ENCODE data around the gene ITPA. TPM values are rescaled to one million over a fixed set of nuclear protein-coding genes. Genes with fewer than 3 reads are reported as not detected.

Gene ITPA
- total and polyA plus RNA-seq, 10 of the 15 experiments (the other 5 are each of a cell fraction or from before 2014, with no cell fraction given), result 5.5 to 124 (median 66.3) TPM

- Histone ChIP-seq H3K79me2 (ENCODE audit: control insufficient read depth, insufficient read depth, low read length) (no peaks in the 10 kb centered on the region), H3K36me3 (ENCODE audit: control insufficient read depth in 2 of 2, insufficient read depth in 2 of 2, low read length in 1 of 2) (peaks cover 0 to 10% of the 10 kb centered on the region in 2 experiments; a peak in 2 of 4 replicates), H4K20me1 (ENCODE audit: control insufficient read depth, insufficient read depth) (no peaks in the 10 kb centered on the region), H3K9me3 (replicated peaks; ENCODE audit: control insufficient read depth, insufficient read depth, low read length) (no peaks in the 10 kb centered on the region), H3K4me3 (no peak overlapping the region), H3K4me2 (ENCODE audit: control insufficient read depth, insufficient read depth) (no peak overlapping the region), H2AFZ (ENCODE audit: control insufficient read depth, low read depth, low read length) (no peak overlapping the region), H3K4me1 (ENCODE audit: control insufficient read depth, insufficient read depth, low read length) (peaks cover 13% of the 10 kb centered on the region), H3K9ac (ENCODE audit: control insufficient read depth, insufficient read depth, low read length) (no peak overlapping the region), H3K27ac (ENCODE audit: control insufficient read depth, insufficient read depth) (no peak overlapping the region), H3K27me3 (replicated peaks in 1 of 2; ENCODE audit: control insufficient read depth in 2 of 2, insufficient read depth in 2 of 2, low read length in 1 of 2) (no peaks in the 10 kb centered on the region)
- ATAC-seq (no peak), FAIRE-seq (no peak), DNase-seq (ENCODE audit: low read depth, low spot score) (no peak)
- BruUV-seq (replicated peaks), result no TSS peak
- in situ Hi-C loops (cut with MboI) (no loop called here), intact Hi-C loops (cut with micrococcal nuclease; ENCODE audit: unreplicated experiment) (no loop called here)
- whole genome bisulfite sequencing (ENCODE audit: insufficient coverage, insufficient replicate concordance, low lambda C conversion rate, missing lambda C conversion rate), result 85% methylated on average over 10 of the region's 10 CpGs
- no peak for TF ChIP-seq RAD21 (IDR thresholded peaks at IDR 0.05; ENCODE audit: insufficient read depth, low read depth, low read length)
- TF ChIP-seq SMAD1 (IDR thresholded peaks at IDR 0.05; ENCODE audit: low read depth, partially characterized antibody), result no peak
- TF ChIP-seq SREBF1 (IDR thresholded peaks at IDR 0.05; ENCODE audit: low read length), result no peak
- TF ChIP-seq POLR2A (IDR thresholded peaks at IDR 0.05; ENCODE audit: low read depth, low read length), result no peak
- ChIA-PET POLR2A (no interaction called here), RAD21 (ENCODE audit: unreplicated experiment) (no interaction called here), SMC1A (ENCODE audit: uncharacterized antibody, unreplicated experiment) (no interaction called here), CTCF (no interaction called here)
These were observed 16.8 kb downstream of the ITPA start for GRCh38 chr20:3226093-3226492.

GRCh38 chr20:3226864-3227263 is 17.6 kb downstream of the ITPA start:
- no peak for DNase-seq (ENCODE audit: low read depth, low spot score)
- peaks cover 0 to 7% of the 10 kb centered on the region in 2 experiments; a peak in 1 of 4 replicates for H3K36me3 ChIP-seq (ENCODE audit: control insufficient read depth in 2 of 2, insufficient read depth in 2 of 2, low read length in 1 of 2)
- H3K79me2 ChIP-seq (ENCODE audit: control insufficient read depth, insufficient read depth, low read length), result no peaks in the 10 kb centered on the region
- H3K9me3 ChIP-seq (replicated peaks; ENCODE audit: control insufficient read depth, insufficient read depth, low read length), result no peaks in the 10 kb centered on the region
- H2AFZ ChIP-seq (ENCODE audit: control insufficient read depth, low read depth, low read length), result no peak overlapping the region
- FAIRE-seq, result no peak
- no peak for ATAC-seq
- H3K9ac ChIP-seq (ENCODE audit: control insufficient read depth, insufficient read depth, low read length), result no peak overlapping the region
- RAD21 ChIA-PET (ENCODE audit: unreplicated experiment), result no interaction called here
- no peak overlapping the region for H3K4me3 ChIP-seq
- CTCF ChIA-PET, result no interaction called here
- no peak overlapping the region for H3K4me2 ChIP-seq (ENCODE audit: control insufficient read depth, insufficient read depth)
- no peak overlapping the region for H3K27ac ChIP-seq (ENCODE audit: control insufficient read depth, insufficient read depth)
- no TSS peak for BruUV-seq (replicated peaks)
- H3K27me3 ChIP-seq (replicated peaks in 1 of 2; ENCODE audit: control insufficient read depth in 2 of 2, insufficient read depth in 2 of 2, low read length in 1 of 2), result no peaks in the 10 kb centered on the region
- no peak for TF ChIP-seq E2F8 (IDR thresholded peaks at IDR 0.05; ENCODE audit: low read depth, partially characterized antibody)
- no peak for TF ChIP-seq RB1 (IDR thresholded peaks at IDR 0.05; ENCODE audit: borderline replicate concordance)
- TF ChIP-seq EZH2 (IDR thresholded peaks at IDR 0.05; ENCODE audit: borderline replicate concordance, control insufficient read depth, low read depth, low read length), result no peak
- no peak for TF ChIP-seq NFXL1 (IDR thresholded peaks at IDR 0.05; ENCODE audit: borderline replicate concordance)
- TF ChIP-seq BMI1 (IDR thresholded peaks at IDR 0.05; ENCODE audit: borderline replicate concordance), result no peak
- no peak for TF ChIP-seq HSF1 (IDR thresholded peaks at IDR 0.05; ENCODE audit: low read depth, low read length)
- intact Hi-C loops (cut with micrococcal nuclease; ENCODE audit: unreplicated experiment) (no loop called here), in situ Hi-C loops (cut with MboI) (no loop called here)
- H4K20me1 ChIP-seq (ENCODE audit: control insufficient read depth, insufficient read depth), result no peaks in the 10 kb centered on the region
- POLR2A ChIA-PET, result no interaction called here
- peaks cover 13% of the 10 kb centered on the region for H3K4me1 ChIP-seq (ENCODE audit: control insufficient read depth, insufficient read depth, low read length)
- SMC1A ChIA-PET (ENCODE audit: uncharacterized antibody, unreplicated experiment), result no interaction called here
- WGBS (ENCODE audit: insufficient coverage, insufficient replicate concordance, low lambda C conversion rate, missing lambda C conversion rate), result 91% methylated on average over 14 of the region's 14 CpGs
